Retinal pigment epithelial cell (primary cell): ENCODE measurements around the gene SERPINB5.
"Not testable (repeated sequence)": the region's sequence is repeated elsewhere in the genome, so short reads cannot be mapped to it uniquely, and the experiment has no call there.

Experiments
- DNase-seq: peaks from one replicate; pipeline ENCODE4 v3.0.0-alpha.2; 2010; ENCODE audit warnings: low read depth
- H3K4me3 ChIP-seq: 2 replicates; pipeline ENCODE4 v1.5.1; 2011; ENCODE audit warnings: mild to moderate bottlenecking, low read length, control low read depth, moderate library complexity
- TF ChIP-seq, protein P1 (sequence below): conservative IDR thresholded peaks from 2 replicates; pipeline ENCODE4 v1.5.1; 2011; ENCODE audit warnings: low read depth, low read length, control low read depth, inconsistent platforms

SERPINB5 gene

DNA sequence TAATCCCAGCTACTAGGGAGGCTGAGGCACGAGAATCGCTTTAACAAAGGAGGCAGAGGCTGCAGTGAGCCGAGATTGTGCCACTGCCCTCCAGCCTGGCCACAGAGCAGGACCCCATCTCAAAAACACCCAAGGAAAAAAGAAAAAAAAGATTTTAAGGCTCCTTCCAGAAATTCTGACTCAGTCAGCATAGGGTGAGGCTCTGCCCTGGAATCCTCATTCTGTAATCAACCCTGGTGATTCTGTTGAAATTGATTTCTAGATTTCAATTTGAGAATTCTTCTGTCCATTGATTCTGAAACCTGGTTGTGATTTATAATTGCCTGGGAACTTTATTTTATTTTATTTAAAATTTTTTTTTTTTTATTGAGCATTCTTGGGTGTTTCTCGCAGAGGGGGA lies 27.3 kb upstream of the SERPINB5 start:
- H3K4me3 ChIP-seq: no peak overlapping the region
- no peak for DNase-seq
- TF ChIP-seq, protein P1, sequence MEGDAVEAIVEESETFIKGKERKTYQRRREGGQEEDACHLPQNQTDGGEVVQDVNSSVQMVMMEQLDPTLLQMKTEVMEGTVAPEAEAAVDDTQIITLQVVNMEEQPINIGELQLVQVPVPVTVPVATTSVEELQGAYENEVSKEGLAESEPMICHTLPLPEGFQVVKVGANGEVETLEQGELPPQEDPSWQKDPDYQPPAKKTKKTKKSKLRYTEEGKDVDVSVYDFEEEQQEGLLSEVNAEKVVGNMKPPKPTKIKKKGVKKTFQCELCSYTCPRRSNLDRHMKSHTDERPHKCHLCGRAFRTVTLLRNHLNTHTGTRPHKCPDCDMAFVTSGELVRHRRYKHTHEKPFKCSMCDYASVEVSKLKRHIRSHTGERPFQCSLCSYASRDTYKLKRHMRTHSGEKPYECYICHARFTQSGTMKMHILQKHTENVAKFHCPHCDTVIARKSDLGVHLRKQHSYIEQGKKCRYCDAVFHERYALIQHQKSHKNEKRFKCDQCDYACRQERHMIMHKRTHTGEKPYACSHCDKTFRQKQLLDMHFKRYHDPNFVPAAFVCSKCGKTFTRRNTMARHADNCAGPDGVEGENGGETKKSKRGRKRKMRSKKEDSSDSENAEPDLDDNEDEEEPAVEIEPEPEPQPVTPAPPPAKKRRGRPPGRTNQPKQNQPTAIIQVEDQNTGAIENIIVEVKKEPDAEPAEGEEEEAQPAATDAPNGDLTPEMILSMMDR: no peak

DNA sequence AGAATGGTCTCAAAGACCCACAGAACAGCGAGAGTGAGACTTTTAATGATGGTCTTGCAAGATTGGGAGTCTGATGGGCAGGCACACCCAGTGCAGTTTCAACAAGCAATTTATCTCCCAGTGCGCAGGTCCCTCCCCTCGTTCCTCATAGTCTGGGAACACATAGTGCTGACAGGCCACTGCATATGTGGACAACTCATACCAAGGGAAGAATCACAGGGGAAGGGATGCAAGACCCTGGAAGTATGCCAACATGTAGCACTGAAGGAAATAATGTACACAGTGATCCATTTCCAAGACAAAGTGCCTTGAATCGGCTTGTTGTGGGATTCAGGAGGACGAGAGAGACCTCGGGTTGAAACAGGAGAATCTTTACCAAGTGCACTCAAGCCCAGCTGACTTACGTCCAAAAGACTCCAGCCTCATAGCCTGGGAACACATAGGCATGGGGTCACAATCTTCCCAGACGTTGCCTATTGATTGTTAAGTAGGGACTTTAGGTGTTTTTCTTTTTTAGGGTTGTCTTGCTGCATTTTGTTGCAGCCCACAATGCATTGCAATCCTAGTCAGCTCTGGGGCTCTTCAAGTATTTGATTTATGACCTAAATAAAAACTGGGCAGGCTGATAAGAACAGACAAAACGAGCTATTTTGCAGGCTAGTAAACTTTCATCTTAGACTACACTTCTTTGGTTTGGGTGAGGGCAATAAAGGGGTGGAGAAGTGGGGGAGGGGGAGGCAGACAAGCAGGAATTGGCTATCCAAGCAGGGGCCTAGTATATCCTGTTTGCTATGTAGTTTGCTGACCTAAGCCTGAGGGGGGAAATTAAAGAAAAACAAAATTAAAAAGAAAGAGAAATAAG lies 24.7 kb upstream of the SERPINB5 start:
- TF ChIP-seq, protein P1: no peak
- no peak overlapping the region for H3K4me3 ChIP-seq
- DNase-seq: no peak

DNA sequence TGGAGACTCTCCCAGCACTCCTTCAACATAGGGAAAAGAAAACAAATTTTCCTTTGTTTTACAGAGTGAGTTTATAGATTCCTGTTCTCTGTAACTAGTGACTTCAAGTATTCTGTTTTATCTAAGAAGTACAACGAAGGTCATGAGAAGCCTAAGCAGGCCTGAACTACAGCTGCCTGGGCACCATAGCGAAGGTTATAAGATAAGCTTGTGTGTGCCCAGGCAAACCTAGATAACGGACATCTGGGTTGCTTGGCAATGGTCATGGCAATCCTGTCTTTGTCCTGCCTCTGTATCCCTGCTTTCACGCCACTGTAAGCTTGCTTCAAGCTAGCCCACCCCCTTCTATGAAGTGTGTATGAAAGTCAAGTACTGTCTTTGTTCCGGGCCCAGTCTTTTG lies 24.0 kb upstream of the SERPINB5 start:
- not testable (repeated sequence) for DNase-seq

DNA sequence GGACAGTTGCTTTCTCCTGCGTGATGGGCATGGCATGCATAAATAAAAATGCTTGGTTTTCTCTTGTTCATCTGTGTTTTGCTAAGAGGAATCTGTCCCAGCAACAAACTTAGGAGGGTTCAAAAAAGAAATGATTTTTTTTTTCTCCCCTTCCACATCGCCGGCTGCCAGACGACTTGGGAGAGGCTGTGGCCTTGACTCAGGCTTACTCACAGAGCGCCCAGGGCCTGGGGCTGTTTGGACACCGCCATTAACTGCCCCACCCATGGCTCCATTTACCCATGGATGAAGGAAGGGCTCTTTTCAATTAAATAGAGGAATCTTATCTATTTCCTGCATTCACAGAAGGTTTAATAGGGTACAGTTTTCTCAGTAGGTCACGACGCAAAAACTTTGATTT lies 22.3 kb upstream of the SERPINB5 start:
- TF ChIP-seq, protein P1: no peak
- DNase-seq: no peak
- H3K4me3 ChIP-seq: no peak overlapping the region

More for the DNA sequence above, 24.0 kb upstream of the SERPINB5 start:
- not testable (repeated sequence) for H3K4me3 ChIP-seq

DNA sequence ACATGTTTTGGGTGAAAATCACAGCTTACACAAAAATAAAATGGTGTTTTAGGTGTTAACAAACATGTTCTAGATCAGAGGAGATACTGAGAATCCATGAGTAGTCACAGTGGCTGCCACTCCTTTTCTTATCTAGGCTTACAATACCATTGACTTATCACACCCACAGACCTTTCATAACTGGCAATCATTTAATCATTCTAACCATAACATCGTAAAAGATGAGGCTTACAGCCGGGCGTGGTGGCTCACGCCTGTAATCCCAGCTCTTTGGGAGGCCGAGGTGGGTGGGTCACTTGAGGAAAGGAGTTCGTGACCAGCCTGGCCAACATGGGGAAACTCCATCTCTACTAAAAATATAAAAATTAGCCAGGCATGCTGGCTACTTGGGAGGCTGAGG lies 18.8 kb upstream of the SERPINB5 start:
- H3K4me3 ChIP-seq: no peak overlapping the region
- no peak for DNase-seq
- TF ChIP-seq, protein P1: no peak

DNA sequence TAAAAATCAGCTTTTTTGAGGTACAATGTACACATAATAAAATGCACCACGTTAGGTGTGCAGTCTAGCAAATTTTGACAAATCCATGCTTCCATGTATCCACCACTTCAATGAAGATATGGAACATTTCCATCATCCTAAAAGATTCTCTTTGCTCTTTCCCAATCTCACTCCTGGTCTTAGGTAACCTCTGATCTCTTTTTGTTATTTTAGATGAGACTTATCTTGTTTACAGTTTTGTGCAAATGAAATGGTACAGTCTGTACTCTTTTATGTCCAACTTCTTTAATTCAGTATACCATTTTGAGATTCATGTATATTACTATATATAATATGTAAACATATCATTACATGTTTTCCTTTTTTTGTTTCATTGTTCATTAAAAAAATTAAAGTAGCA lies 16.3 kb upstream of the SERPINB5 start:
- TF ChIP-seq, protein P1: no peak
- H3K4me3 ChIP-seq: no peak overlapping the region
- no peak for DNase-seq

DNA sequence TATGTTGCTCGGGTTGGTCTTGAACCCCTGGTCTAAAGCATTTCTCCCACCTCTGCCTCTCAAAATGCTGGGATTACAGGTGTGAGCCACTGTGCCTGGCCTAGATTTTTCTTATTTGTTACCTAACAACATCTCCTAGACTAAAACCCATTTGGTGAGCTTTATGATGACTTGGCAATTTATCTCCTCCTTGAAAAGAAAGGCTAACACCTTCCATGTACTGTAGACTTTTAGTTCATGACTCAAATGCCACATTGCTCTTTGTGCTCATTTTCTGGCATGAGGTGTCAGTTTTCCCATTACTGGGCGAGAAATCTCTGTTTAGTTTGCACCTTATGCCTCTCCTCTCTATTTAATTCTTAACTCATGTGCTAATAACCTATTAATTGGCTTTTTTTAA lies 12.3 kb upstream of the SERPINB5 start:
- no peak for DNase-seq
- TF ChIP-seq, protein P1: no peak
- no peak overlapping the region for H3K4me3 ChIP-seq
